HT1080 (cell line): ENCODE measurements around the gene CPE. TPM values are rescaled to one million over a fixed set of nuclear protein-coding genes. Genes with fewer than 3 reads are reported as not detected.
"Not testable (repeated sequence)": the region's sequence is repeated elsewhere in the genome, so short reads cannot be mapped to it uniquely, and the experiment has no call there.

Source experiments
- DNase-seq: peaks from one replicate; pipeline ENCODE4 v3.0.0-alpha.2; 2015; ENCODE audit warnings: low read depth
- total RNA-seq: library from RNA; depleted of rRNA; stranded (reverse); fragments of >200 nt; shearing (Covaris generic); gene quantifications from 2 replicates; pipeline ENCODE4 v1.2.3, GENCODE V29; 2014

CPE gene
- total RNA-seq, 1 experiment from 2014 or later, result 11.4 TPM

DNA sequence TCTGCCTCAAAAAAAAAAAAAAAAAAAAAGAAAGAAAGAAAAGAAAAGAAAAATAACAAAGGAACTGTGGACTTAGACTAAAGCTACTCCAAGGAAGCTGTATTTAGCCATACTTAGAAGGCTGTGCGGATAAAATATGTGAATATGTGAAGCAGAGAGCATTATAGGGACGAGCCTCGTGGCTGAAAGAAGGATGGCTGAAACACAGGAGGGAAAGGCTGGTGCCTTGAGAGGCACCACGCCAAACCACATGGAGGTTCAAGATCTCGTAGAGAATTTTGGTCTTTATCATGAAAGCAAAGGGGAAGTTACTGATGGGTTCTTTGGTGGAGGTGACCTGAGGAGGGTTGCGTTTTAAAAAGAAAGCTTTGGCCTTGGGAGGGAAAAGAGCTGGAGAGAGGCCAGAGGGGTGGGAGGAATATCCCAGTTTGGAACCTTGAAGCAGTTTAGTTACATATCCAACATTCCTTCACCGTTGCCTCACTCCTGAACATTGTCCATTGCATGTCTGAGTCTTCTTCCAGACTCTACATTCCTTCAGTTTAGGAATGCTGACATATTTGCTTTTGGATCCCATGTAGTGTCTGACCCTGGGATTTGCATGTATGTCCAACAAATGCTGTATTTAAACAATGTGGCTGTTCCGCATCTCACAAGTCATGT is 82.5 kb downstream of the CPE start:
- DNase-seq, result peak; percentile 21

DNA sequence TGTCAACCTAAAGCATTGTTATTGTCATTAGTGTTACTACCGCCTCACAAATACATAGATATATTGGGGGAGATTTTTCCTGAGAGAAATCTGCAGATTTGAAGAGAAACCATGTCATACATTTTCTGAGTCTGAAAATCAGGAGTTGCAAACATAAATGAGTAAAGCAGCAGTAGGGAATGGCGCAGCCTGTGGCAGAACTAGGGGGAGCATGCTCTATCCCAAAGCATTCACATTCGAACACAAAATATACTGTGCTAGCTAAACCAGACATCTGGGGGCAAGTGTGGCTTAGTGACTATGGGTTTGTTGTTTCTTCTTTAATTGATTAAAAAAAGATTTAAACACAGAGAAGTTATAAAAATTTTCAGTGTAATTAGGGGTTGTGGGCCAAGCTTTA is 83.2 kb downstream of the CPE start:
- DNase-seq, result no peak

DNA sequence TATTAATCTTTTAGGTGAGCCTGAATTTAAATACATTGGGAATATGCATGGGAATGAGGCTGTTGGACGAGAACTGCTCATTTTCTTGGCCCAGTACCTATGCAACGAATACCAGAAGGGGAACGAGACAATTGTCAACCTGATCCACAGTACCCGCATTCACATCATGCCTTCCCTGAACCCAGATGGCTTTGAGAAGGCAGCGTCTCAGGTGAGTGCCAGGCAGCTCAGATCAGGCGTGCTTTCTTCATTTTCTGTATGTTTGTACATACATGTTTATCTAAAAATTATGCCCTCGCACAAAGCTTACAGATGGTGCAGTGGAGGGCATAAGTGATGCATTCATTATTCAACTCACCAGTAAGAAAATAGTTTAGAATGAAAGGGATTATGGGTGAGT is 85.6 kb downstream of the CPE start:
- no peak for DNase-seq

- DNase-seq, result peak; percentile 28
Observed at GRCh38 chr4:165464813-165465381, 86.1 kb downstream of the CPE start.

DNA sequence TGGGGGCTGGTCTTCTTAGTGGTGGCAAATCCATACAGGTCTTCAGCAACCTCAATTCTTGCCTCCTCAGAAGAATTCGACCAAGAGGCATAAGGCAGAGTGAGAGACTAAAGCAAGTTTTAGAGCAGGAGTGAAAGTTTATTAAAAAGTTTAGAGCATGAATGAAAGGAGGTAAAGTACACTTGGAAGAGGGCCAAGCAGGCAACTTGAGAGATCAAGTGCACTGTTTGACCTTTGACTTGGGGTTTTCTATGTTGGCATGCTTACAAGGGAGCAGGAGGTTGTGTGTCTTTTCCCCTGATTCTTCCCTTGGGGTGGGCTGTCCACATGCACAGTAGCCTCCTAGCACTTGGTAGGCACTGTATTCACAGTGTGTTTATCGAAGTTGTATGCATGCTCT is 91.2 kb downstream of the CPE start:
- DNase-seq, result no peak

GRCh38 chr4:165472943-165473676 is 94.3 kb downstream of the CPE start:
- DNase-seq, result no peak

DNA sequence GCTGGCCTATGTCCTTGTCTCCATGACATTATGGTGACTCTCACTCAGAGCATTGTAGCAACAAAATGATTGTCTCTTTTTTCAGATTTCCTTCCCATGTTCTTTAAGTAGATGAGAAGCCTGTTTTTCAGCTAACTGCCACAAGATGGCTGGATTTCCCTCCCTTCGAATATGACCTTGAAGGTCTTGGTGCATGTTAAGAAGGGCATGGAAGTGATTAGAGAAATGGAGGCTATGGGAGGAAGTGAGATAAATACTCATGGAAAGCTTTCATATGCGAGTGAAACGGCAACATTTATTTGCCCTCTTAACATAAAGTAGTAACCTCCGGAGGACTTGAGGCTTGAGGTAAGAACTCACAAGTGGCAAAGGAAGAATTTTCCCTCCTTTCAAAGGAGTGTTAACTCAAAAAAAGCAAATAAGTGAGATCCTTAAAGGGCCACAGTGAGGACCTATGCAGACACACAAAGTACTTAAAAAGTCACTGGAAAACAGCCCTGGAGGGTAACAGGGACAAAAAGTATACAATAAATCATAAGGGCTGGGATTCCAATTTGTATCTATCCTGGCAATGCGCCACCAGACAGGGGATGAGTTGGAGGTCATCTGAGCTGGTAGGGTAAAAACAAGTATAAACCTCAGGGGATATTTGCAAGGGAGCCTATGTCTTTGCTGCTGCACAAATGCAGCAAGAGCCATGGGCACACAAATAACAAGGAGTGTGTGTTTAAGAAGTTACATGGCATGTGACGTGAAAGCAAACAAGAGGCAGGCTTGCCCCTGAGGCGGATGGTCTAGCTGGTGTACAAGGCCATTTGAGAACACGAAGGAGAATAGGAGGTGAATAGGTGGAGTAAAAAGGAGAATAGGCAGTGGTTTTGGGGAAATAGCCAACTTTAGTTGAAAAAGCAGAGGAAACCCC is 96.2 kb downstream of the CPE start:
- no peak for DNase-seq

GRCh38 chr4:165475706-165476070 is 96.9 kb downstream of the CPE start:
- no peak for DNase-seq

GRCh38 chr4:165476214-165477098 is 97.6 kb downstream of the CPE start:
- peak; percentile 79 for DNase-seq

- no peak for DNase-seq
Observed at GRCh38 chr4:165477799-165478198, 99.0 kb downstream of the CPE start.

- no peak for DNase-seq
Observed at GRCh38 chr4:165478260-165478659, 99.5 kb downstream of the CPE start.

- no peak for DNase-seq
Observed at GRCh38 chr4:165481053-165481835, 102.4 kb downstream of the CPE start.

GRCh38 chr4:165489786-165490185 is 111.0 kb downstream of the CPE start:
- no peak for DNase-seq

DNA sequence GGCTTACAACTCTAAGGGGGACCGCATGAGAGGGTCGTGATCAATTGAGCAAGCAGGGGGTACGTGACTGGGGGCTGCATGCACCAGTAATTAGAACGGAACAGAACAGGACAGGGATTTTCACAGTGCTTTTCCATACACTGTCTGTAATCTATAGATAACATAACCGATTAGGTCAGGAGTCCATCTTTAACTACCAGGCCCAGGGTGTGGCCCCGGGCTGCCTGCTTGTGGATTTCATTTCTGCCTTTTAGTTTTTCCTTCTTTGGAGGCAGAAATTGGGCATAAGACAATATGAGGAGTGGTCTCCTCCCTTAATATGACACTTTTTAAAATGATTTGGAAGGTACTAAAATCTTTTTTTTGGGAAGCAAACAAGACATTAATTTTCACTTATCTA is 113.8 kb downstream of the CPE start:
- DNase-seq, result not testable (repeated sequence)

GRCh38 chr4:165493359-165493758 is 114.6 kb downstream of the CPE start:
- peak; percentile 82 for DNase-seq

- peak; percentile 56 for DNase-seq
Observed at GRCh38 chr4:165502916-165503907, 124.4 kb downstream of the CPE start.

GRCh38 chr4:165504184-165504583 is 125.4 kb downstream of the CPE start:
- no peak for DNase-seq

- no peak for DNase-seq
Observed at GRCh38 chr4:165505958-165506837, 127.4 kb downstream of the CPE start.
